AG09319 (cell line): ENCODE data around the gene EFNA1.
"Not testable (repeated sequence)": the region's sequence is repeated elsewhere in the genome, so short reads cannot be mapped to it uniquely, and the experiment has no call there.

Source experiments
- DNase-seq: peaks from one replicate; pipeline ENCODE4 v3.0.0-alpha.2; 2010; ENCODE audit warnings: low read depth; ENCODE audit errors: extremely low read depth
- TF ChIP-seq, protein P1 (sequence below): IDR thresholded peaks from 2 replicates; pipeline ENCODE4 v1.5.1; 2011; ENCODE audit warnings: low read depth, mild to moderate bottlenecking, inconsistent platforms, low read length, moderate library complexity

Gene EFNA1

GRCh38 chr1:155110381-155110780 lies 17.3 kb upstream of the EFNA1 start:
- DNase-seq = no peak
- TF ChIP-seq, protein P1, sequence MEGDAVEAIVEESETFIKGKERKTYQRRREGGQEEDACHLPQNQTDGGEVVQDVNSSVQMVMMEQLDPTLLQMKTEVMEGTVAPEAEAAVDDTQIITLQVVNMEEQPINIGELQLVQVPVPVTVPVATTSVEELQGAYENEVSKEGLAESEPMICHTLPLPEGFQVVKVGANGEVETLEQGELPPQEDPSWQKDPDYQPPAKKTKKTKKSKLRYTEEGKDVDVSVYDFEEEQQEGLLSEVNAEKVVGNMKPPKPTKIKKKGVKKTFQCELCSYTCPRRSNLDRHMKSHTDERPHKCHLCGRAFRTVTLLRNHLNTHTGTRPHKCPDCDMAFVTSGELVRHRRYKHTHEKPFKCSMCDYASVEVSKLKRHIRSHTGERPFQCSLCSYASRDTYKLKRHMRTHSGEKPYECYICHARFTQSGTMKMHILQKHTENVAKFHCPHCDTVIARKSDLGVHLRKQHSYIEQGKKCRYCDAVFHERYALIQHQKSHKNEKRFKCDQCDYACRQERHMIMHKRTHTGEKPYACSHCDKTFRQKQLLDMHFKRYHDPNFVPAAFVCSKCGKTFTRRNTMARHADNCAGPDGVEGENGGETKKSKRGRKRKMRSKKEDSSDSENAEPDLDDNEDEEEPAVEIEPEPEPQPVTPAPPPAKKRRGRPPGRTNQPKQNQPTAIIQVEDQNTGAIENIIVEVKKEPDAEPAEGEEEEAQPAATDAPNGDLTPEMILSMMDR = no peak

- TF ChIP-seq, protein P1 = no peak
- no peak for DNase-seq
Measured at GRCh38 chr1:155110826-155111225, 16.9 kb upstream of the EFNA1 start.

DNA sequence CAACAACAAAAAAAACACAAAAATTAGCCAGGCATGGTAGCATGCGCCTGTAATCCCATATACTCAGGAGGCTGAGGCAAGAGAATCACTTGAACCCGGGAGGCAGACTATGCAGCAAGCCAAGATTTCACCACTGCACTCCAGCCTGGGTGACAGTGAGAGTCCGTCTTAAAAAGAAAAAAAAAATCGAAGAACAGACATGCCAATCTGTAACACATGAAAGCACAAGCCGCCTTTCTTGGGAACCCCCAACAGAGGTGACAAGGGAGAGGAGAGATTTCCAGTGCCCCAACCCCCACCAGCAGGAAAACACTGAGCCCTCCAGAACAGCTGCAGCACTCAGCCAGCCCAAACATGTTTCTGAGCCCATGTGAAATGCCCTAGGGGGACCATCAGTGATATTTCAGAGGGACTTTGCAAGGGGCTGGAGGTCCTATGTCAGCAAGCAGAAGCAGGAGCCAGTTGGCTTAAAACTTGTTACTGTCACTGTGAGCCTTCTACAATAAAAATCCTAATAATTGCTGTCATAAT lies 14.2 kb upstream of the EFNA1 start:
- TF ChIP-seq, protein P1 = no peak
- DNase-seq = no peak

- DNase-seq = no peak
- TF ChIP-seq, protein P1 = no peak
Measured at GRCh38 chr1:155116113-155116764, 11.4 kb upstream of the EFNA1 start.

- TF ChIP-seq, protein P1 = no peak
- DNase-seq = no peak
Measured at GRCh38 chr1:155117610-155118009, 10.1 kb upstream of the EFNA1 start.

GRCh38 chr1:155118090-155118489 lies 9.6 kb upstream of the EFNA1 start:
- not testable (repeated sequence) for DNase-seq

GRCh38 chr1:155120253-155120652 lies 7.4 kb upstream of the EFNA1 start:
- TF ChIP-seq, protein P1 = no peak
- no peak for DNase-seq

- DNase-seq = no peak
Measured at GRCh38 chr1:155121249-155121648, 6.4 kb upstream of the EFNA1 start.

More at GRCh38 chr1:155121249-155121648, 6.4 kb upstream of the EFNA1 start:
- TF ChIP-seq, protein P1 = no peak
